ENCODE results near the gene MRPS11.

- TF ChIP-seq NKRF (conservative IDR thresholded peaks at IDR 0.05) (no peak), CEBPZ (IDR thresholded peaks at IDR 0.05; ENCODE audit: low read depth, low read length) (no peak), REST (IDR thresholded peaks at IDR 0.05; ENCODE audit: low read depth, low read length) (no peak), POLR2AphosphoS2 (IDR thresholded peaks at IDR 0.05; ENCODE audit: low read depth, low read length) (no peak), IRF3 (IDR thresholded peaks at IDR 0.05) (no peak), CHD1 (IDR thresholded peaks at IDR 0.05; ENCODE audit: low read depth, low read length) (no peak), POLR2A (IDR thresholded peaks at IDR 0.05; ENCODE audit: low read depth, low read length) (no peak), CTCF (IDR thresholded peaks at IDR 0.05 in 2 of 3, conservative IDR thresholded peaks at IDR 0.05 in 1 of 3; ENCODE audit: control insufficient read depth in 2 of 3, extremely low read depth in 1 of 3, insufficient read depth in 1 of 3, low read depth in 3 of 3, low read length in 3 of 3) (no peak), SRF (IDR thresholded peaks at IDR 0.05; ENCODE audit: low read depth in 2 of 2, low read length in 2 of 2) (no peak), ZNF24 (IDR thresholded peaks at IDR 0.05) (no peak), BRCA1 (IDR thresholded peaks at IDR 0.05; ENCODE audit: low read depth, low read length) (no peak), SP1 (IDR thresholded peaks at IDR 0.05; ENCODE audit: low read depth, low read length) (no peak), POLR2AphosphoS5 (IDR thresholded peaks at IDR 0.05; ENCODE audit: low read length) (no peak)
Observed at GRCh38 chr15:88441076-88441730, 26.3 kb upstream of the MRPS11 start.
